Renal cortical epithelial cell (primary cell): Measurements from ENCODE around the gene DHDH. TPM values are rescaled to one million over a fixed set of nuclear protein-coding genes. Genes with fewer than 3 reads are reported as not detected.

Experiments used
- DNase-seq: peaks from one replicate; pipeline ENCODE4 v3.0.0-alpha.2; 2011; ENCODE audit warnings: low read depth
- total RNA-seq: library from RNA; depleted of rRNA; stranded (reverse); fragments of >200 nt; gene quantifications from 2 replicates; pipeline ENCODE4 v1.2.3, GENCODE V29; 2014

The DHDH gene
- total RNA-seq, 1 donor from 2014 or later: 0.10 TPM

DNA sequence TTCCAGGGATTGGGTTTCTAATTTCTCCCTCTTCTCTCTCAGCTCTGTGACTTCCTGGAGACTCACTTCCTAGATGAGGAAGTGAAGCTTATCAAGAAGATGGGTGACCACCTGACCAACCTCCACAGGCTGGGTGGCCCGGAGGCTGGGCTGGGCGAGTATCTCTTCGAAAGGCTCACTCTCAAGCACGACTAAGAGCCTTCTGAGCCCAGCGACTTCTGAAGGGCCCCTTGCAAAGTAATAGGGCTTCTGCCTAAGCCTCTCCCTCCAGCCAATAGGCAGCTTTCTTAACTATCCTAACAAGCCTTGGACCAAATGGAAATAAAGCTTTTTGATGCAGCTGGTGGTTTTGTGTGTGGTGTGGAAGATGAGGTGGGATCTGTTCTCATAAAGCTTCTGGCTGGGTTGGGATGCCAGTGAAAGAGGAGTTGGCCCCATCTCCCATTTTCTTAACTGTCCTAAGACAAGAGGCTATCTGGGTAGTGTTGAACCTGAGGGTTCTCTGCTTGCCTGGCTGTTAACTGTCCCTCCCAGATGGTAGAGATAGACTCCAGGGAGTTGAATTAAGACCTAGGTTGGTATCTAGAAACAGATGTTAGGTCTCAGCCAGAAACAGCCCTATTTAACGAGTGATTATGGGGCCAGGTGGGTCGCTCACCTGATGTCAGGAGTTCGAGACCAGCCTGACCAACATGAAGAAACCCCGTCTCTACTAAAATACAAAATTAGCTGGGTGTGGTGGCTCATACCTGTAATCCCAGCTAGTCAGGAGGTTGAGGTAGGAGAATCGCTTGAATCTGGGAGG lies 33.2 kb downstream of the DHDH start:
- peak; percentile 23 for DNase-seq

DNA sequence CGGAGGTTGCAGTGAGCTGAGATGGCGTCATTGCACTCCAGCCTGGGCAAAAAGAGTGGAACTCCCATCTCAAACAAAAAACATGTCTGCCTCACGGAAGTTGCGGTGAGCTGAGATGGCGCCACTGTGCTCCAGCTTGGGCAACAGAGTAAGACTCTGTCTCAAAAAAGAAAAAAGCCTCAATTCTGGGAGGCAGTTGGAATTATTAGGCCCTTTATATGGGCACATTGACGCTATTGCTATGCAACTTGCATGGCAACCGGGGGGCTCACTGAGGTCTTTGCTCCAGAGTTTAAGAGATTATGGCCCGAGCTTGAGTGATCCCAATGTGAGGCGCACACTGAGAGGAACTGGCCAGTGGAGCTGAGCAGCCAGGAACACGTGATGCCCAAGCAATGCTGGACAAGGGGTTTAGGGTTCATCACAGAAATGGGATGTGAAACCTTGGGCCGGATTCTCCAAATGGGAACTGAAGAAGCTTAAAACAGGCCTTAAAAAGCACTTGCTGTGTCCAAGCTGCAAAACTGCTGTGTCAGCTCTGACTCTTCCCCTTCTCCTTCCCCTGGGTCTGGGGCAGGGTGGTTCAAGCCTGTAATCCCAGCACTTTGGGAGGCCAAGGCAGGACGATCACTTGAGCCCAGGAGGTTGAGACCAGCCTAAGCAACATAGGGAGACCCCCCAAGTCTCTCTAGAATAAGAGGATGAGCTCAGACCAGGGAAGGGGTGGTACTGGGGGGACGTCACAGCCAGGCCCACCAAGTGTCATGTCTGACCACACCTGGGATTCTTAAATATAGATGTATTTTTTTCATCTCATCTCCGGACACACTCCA lies 34.1 kb downstream of the DHDH start:
- DNase-seq: peak; percentile 70

DNA sequence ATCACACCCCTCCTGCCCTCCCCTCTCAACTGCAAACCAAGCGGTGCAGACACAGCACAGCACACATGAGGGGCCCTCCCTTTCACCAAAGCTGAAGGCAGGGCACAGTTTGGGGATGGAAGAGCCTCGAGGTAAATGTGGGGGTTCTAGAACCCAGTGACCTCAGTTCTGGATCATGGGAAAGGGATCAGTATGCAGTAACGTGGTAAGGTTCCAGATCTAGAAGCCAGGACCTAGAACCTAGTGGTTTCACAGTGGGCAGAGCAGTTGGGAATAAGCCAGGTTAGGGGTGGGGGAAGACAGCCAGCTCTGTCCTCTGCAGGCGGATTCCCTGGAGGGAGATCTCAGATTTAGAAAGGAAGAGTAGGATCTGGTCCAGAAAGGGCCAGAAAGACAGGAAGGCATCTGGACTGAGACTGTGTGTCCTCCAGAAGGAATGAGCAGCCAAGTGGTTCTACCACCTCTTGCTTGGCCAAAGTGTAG lies 34.7 kb downstream of the DHDH start:
- DNase-seq: no peak

DNA sequence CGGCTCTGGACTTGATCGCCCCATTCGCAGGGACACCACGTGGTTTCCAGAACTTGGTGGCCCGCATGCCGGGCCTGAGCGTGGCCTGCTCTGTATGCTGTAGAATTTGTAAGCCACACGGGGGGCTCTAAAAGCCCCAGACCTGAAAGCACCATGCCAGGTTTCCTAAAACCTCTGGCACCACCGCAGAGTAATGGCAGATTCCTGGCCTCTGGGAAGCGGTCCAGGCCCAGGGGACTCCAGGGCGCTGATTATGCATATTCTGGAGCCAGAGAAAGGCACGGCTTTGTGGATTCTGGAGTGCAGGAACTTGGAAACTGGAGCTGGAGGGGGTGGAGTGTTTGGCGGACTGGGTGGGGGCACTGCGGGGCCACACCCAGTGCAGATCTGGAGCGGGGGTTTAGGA lies 35.3 kb downstream of the DHDH start:
- DNase-seq: no peak

DNA sequence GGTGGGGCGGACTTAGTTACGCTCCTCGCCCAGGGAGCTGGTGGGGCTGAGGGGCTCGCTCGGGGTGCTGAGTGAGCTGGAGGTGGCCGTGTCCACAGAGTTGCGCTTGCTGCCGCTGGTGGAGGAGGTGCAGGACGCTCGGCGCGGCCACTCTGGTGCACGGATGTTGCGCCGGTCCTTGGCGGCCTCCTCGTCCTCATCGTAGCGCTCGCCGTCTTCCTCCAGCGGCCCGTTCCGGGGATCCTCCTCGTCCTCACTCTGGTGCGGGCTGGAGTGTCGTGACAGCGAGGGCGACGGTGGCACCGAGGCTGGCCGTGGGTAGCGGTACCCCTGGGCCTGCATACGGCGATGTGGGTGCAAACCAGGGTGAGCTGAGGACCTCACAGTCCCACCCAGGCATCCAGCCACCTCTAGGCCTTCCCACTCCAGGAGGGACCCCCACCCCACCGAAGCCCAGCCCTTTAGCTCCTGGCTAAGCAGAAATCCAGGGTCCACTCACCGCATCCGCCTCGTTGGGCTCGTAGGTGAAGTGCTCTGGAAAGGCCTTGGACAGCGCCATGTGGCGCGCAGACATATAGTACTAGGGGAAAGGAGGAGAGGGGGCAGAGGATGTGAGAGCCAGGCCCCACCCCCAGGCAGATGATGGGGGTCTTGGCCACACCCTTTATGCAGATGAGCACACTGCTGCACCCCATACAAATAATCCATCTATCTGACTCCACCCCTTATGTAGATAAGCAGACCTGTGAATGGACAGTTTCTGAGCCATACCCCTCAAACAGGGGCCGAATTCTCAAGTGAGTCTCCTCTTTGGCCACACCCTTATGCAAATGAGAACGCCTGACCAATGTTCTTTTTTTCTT lies 36.0 kb downstream of the DHDH start:
- DNase-seq: no peak

DNA sequence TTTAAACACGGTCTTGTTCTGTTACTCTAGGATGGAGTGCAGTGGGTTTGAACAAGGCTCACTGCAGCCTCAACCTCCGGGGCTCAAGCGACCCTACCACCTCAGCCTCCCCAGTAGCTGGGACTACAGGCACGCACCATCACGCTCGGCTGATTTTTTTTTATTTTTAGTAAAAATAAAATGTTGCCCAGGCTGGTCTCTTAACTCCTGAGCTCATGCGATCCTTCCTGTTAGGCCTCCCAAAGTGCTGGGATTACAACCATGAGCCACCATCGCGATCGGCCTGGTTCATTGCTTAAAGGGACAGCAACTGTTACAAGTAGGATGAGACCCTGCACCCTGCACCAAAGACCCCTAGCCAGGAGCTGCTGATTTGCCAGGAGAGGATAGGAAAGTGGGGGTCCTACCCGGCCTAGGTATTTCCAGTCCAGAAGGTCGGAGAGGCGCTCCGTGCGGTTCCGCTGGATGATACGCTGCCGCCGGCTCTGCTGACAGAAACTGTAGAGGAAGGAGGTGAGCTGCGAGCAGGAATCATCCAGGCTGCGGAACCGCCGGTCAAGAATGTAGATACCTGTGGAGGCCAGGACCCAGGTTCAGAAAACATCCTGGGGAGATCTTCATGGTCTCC lies 36.8 kb downstream of the DHDH start:
- DNase-seq: no peak

DNA sequence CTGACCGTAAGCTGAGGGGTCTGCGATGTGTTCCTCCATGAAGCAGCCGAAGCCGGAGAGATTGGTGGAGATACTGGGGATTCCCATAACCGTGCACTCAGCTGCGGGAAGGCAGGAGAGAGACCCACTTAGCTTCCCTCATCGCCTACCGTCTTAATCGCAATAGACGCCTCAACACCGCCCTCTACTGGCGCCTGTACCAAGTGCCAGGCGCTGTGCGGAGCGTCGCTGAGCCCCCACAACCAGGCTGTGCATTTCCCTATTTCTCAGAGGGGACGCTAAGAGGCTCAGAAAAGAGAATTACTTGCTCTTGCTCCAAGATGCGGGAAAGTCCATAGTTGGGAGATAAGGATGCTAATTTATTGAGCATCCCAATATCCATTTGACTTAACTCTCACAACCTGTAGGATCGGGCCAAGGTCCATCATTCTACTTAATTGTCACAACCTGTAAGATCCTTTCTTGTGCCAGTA lies 37.5 kb downstream of the DHDH start:
- peak; percentile 50 for DNase-seq

DNA sequence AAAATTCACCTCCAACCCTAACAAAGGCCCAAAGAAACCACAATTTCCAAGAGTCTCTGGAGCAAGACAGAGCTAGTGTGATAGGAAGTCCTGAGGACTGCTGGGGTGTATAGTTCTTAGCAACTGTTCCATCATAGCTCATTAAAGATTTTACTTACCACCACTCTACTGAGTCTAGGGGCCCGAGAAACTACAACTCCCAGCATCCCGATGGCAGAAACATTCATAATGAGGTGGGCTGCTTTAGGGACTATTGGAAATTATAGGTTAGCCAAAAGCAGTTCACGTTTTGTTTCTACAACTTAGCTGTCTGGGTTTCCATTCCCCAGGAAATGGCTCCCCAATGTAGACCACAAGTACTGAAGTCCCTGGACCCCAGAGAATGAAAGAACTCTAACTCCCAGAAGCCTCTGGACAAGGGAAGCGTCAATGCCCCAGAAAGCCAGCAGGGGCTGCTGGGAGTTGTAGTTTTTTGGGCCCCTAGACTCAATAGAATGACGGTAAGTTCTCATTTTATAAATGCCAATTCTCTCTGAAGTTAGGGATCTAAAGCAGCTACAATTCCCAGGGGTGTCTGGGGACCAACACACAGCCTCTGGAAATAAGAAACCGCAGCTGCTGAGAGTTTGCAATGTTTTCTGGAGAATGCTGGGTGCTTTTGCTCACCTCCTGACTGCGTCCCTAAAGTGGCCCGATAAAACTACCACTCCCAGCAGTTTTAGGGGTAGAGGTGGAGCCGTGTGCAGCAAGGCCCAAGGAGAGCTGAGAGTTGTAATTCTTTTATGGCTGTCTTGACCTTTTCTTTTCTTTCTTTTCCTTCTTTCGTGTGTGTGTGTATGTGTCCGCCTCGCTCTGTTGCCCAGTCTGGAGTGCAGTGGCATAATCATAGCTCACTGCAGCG lies 42.7 kb downstream of the DHDH start:
- DNase-seq: no peak

DNA sequence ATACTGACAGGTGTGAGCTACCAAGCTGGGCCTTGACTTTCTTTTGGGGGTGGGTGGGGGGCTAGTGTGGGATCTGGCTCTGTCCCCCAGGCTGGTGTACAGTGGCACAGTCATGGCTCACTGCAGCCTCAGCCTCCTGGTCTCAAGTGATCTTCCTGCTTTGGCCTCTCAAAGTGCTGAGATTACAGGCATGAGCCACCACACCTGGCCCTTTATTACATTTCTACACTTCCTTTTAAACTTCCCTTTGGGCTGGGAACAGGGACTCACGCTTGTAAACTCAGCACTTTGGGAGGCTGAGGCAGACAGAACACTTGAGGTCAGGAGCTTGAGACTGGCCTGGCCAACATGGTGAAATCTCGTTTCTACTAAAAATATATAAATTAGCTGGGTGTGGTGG lies 43.6 kb downstream of the DHDH start:
- no peak for DNase-seq

DNA sequence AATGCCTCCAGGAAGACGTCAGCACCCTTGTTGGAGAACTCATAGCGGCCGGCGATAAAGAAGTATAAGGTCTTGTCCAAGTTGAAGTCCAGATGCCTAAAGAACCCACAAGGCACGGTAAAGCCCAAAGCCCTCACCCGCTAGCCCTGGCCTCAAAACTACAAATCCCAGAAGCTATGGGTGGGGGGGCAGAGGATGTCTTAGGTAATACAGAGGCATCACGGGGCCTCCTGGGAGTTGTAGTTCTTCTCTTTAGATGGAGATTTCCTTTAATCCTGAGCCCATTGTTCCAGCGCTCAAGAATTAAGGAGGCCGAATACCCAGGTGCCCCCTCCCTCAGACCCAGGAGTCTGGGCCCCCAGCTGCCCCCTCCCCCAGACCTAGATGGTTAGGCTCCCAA lies 48.8 kb downstream of the DHDH start:
- DNase-seq: no peak

DNA sequence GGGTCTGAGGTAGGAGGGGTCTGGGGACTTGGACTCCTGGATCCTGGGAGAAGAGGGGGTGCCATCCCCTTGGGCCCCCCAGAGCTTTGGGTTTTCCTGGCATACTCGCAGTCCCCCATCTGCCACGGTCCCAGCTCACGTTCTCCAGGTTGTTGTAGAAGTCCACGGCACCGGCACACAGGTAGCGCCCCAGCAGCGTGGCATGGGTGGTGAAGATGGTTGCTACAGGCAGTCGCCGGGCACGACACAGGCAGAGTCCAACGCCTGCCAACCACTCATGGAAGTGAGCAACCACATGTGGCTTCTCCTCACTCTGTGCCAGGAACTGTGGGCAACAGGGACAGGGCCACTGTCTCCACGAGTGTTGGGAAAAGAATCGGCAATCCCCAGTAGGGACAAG lies 52.2 kb downstream of the DHDH start:
- no peak for DNase-seq

DNA sequence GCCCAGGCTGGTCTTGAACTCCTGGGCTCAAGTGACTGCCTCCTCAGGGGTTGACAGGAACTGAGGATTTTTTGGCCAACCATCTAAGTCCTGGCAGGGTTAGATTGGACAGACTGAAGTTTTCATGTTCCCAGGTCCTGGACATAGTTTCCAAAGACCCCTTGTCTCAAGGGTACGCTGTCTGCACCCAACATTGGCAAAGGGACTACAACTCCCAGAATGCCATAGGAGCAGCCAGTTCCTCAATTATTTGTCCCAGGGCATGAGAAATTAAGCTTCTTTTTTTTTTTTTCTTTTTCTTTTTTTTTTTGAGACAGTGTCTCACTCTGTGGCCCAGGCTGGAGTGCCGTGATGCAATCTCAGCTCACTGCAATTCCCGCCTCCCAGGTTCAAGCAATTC lies 52.7 kb downstream of the DHDH start:
- DNase-seq: no peak

DNA sequence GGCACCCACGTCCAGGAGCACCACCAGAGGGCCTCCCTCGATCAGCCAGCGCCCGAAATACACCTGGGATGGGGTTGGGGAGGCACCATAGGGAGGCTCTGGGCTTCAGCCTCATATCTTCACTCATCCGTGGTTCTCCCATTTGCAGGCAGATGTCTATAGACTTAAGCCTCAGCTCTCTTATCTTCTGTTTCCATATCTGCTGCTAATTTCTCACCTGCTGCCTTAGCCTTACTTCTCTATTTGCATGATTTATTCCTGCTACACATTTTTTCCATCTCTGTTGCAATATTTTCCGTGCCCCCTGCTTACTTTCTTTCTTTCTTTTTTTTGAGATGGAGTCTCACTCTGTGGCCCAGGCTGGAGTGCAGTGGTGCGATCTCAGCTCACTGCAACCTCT lies 53.8 kb downstream of the DHDH start:
- no peak for DNase-seq

DNA sequence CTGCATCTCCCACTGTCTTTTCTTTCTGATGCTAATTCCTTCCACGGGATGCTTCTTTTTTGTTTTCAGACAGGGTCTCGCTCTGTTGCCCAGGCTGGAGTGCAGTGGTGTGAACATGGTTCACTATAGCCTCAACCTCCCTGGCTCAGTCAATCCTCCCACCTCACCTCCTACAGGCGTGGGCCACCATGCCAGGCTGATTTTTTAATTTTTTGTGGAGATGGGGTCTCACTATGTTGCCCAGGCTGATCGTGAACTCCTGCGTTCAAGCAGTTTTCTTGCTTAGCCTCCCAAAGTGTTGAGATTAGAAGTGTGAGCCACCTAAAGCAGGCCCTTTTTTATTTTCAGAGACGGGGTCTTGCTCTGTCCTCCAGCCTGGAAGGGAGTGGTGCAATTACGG lies 54.8 kb downstream of the DHDH start:
- no peak for DNase-seq

DNA sequence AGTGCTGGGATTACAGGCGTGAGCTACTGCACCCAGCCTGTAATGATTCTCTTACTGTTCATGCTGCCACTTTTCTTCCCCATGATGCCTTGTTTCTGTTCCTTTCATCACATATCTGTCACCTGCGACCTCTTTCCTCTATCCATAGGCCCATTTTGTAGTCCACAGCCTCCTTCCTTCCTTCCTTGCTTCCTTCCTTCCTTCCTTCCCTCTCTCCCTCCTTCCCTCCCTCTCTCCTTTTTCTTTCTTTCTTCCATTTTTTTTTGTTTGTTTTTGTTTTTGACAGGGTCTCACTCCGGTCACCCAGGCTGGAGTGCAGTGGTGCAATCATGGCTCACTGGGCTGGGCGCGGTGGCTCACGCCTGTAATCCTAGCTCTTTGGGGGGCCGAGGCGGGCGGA lies 55.4 kb downstream of the DHDH start:
- DNase-seq: no peak

DNA sequence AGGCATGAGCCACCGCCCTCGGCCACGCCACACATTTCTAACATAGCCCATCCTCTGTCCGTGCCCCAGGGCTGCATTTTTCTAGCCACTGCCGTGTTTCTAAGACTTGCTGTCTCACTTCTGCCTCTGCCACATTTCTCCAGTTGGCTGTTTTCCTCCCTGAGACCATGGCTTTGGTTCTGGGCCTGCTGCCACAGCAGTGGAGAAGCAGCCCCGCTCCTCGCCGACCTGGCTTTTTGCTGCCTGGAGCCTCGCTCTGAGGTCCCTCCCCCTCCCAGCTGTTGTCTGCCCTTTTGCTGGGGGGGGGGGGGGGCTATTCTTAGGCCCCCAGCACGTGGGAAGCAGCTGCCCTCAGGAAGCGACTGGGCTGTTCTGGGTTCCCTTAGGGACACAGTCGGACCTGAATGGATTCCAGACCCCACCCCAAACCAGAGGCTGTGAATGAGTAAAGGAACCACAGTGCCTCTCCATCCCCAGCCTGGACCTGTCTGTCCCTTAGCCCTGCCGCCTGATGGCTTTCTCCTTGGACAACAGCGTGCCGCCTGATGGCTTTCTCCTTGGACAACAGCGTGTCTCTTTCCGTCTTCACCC lies 56.3 kb downstream of the DHDH start:
- DNase-seq: no peak

DNA sequence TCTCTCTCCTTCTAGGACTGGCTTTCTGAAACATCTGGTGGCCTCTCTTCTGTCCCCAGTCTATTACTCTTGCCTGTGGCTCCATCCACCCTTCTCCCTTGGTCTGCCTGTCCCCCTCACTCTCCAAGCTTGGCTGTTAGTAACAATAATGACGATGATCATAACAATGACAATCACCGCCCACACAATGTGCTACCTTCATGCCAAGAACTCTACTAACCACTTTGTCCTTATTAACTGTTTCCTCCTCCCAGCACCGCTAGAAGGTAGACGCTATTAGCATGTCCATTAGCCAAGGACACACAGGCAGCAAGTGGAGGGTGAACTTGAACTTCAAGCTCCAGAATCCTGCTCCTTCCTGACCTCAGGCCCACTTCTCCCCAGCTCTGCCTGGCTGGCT lies 56.9 kb downstream of the DHDH start:
- DNase-seq: no peak

DNA sequence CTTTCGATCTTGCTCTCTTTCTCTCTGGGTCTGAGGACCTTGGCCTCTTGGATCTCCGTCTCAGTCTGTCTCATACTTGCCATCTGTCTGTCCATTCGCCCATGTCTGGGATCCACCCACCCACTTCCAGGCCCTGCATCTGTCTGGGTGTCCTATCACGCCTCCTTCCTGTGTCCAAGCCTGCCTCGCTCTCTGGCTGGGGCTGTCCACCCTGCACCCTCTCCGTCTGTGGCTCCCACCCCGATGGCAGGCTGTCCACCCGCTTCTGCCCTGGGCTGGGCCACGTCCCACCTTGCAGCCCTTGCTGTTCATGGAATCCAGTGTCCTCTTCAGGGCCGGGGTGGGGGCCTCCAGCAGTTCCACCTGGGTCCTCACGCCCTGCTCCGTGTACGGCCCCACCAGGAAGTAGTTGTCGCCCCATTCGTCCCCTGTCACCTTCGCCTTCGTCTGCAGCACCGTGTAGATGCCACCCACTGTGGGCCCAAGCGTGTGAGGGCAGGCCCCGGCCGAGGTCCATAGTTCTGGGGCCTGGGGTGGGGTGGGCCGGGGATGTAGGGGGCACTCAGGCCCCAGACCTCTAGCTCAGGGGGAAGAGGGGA lies 57.6 kb downstream of the DHDH start:
- DNase-seq: no peak

DNA sequence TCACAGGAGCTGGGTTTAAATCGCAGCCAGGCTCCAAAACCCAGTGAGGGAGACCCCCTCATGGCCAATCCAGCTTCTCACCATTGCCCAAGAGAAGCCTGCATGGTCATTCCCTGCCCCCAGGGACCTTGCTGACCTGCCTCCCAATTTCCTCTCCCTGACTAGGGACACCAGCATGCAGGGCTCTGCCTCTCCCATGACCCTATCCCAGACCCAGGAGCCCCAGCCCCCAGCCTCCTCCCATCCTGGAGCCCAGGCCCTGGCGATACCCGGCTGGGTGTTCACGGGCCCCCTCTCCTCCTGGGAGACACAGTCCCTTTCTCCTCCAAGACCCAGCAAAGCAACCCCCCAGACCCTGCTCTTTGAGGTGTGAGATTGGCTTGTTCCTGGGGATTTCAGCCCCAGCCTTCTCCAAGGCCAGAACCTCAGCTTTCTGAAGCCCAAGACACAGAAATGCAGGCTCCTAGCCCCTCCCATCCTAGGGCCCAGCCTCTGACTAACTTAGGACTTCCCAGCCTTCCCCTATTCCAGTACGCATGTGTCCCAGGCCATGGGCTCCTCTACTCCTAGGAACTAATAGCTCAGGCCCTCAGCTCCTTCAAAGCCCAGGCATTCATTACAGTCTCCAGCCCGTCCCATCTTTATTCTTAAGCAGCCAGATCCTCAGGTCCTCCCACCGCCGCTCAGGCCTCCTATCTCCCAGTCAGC lies 58.5 kb downstream of the DHDH start:
- peak; percentile 77 for DNase-seq
